Sigmoid colon (tissue), 7 donors: Measurements from ENCODE around the gene TESMIN. TPM values are rescaled to one million over a fixed set of nuclear protein-coding genes. Genes with fewer than 3 reads are reported as not detected.

Source experiments
- DNase-seq: peaks from one replicate; pipeline ENCODE4 v3.0.0-alpha.2; 2019
- H3K27ac ChIP-seq, 4 donors: fragments of 200-600 bp; sonication (generic); one replicate each; pipeline ENCODE4 v1.5.1; 2016 to 2019; ENCODE audit warnings: mild to moderate bottlenecking in 1 of 4
- H3K27me3 ChIP-seq, 3 donors: fragments of 200-600 bp; sonication (generic); one replicate each; pipeline ENCODE4 v1.5.1; 2019; ENCODE audit warnings: mild to moderate bottlenecking in 1 of 3
- H3K36me3 ChIP-seq, 4 donors: fragments of 200-600 bp; sonication (generic); one replicate each; pipeline ENCODE4 v1.5.1; 2016 to 2019
- H3K4me1 ChIP-seq, 4 donors: fragments of 200-600 bp; sonication (generic); one replicate each; pipeline ENCODE4 v1.5.1; 2017 to 2019
- H3K4me3 ChIP-seq, 4 donors: fragments of 200-600 bp; sonication (generic); one replicate each; pipeline ENCODE4 v1.5.1; 2017 to 2019; ENCODE audit warnings: mild to moderate bottlenecking in 2 of 4, moderate library complexity in 1 of 4
- H3K9me3 ChIP-seq, 4 donors: fragments of 200-600 bp in 3 of 4; sonication (generic) in 3 of 4; one replicate each; pipeline versions ENCODE4 v1.5.1 to v1.6.1; 2013 to 2019
- CTCF ChIP-seq, 4 experiments: fragments of 450-650 bp in 3 of 4; fragments of 200-600 bp in 1 of 4; IDR thresholded peaks; one replicate each; pipeline ENCODE4 v1.5.1; 2016 to 2019; ENCODE audit warnings: antibody characterized with exemption in 4 of 4, mild to moderate bottlenecking in 3 of 4, moderate library complexity in 2 of 4
- EP300 ChIP-seq, 4 donors: sonication (generic); formaldehyde crosslinking; IDR thresholded peaks; one replicate each; pipeline ENCODE4 v1.6.1; 2017; ENCODE audit warnings: antibody characterized with exemption in 4 of 4
- POLR2A ChIP-seq, 2 donors: fragments of 450-650 bp; IDR thresholded peaks; one replicate each; pipeline ENCODE4 v1.6.1; 2016; ENCODE audit warnings: antibody characterized with exemption in 2 of 2, mild to moderate bottlenecking in 2 of 2, moderate library complexity in 2 of 2
- POLR2AphosphoS5 ChIP-seq, 4 donors: sonication (generic); formaldehyde crosslinking; IDR thresholded peaks; one replicate each; pipeline ENCODE4 v1.6.1; 2017; ENCODE audit warnings: antibody characterized with exemption in 4 of 4
- WGBS, 2 donors: extraction: QIAGEN DNeasy Blood & Tissue Kit; methylation state at CpG; one replicate each; pipeline ENCODE4 v1.1.7; 2013; 5-methylcytosine and 5-hydroxymethylcytosine counted together
- intact Hi-C: fragments of 100-400 bp; cut with DNase I; formaldehyde crosslinking; loops from one replicate; pipeline ENCODE4 v1.15.1; 2023
- polyA plus RNA-seq, 3 donors: library from polyadenylated mRNA; stranded (reverse); fragments of 200-250 nt; gene quantifications; one replicate each; pipeline ENCODE4 v1.2.3, GENCODE V29; 2013
- total RNA-seq, 4 donors: library from RNA; depleted of rRNA; stranded (reverse); fragments of >200 nt; gene quantifications; one replicate each; pipeline ENCODE4 v1.1.0, GENCODE V29; 2016
- donor health status: healthy with polysubstance abuse.
- donor health status: Bipolar disorder and iron deficiency.
- donor health status: healthy.

TESMIN gene
- total and polyA plus RNA-seq, 7 donors = 2.3 to 6.3 (median 4.8) TPM; not detected in 4

GRCh38 chr11:68661697-68662603 lies 89.4 kb downstream of the TESMIN start:
- 81 to 85% methylated on average over 18 of the region's 18 CpGs for WGBS, 2 donors
- Histone ChIP-seq H3K27me3 (peaks cover 0 to 15% (median 0%) of the 10 kb centered on the region in 3 donors), H3K4me3 (no peak overlapping the region), H3K4me1 (peaks cover 0 to 6% (median 2%) of the 10 kb centered on the region in 4 donors), H3K9me3 (no peaks in the 10 kb centered on the region), H3K36me3 (no peaks in the 10 kb centered on the region), H3K27ac (no peak overlapping the region)
- TF ChIP-seq EP300 (IDR thresholded peaks at IDR 0.05) (no peak), CTCF (IDR thresholded peaks at IDR 0.05) (no peak), POLR2A (IDR thresholded peaks at IDR 0.05) (no peak), POLR2AphosphoS5 (IDR thresholded peaks at IDR 0.05) (no peak)
- peak; percentile 60 for DNase-seq
- intact Hi-C loops = no loop called here

GRCh38 chr11:68661014-68661413 lies 90.3 kb downstream of the TESMIN start:
- TF ChIP-seq POLR2A (IDR thresholded peaks at IDR 0.05) (no peak), CTCF (IDR thresholded peaks at IDR 0.05) (no peak), POLR2AphosphoS5 (IDR thresholded peaks at IDR 0.05) (no peak), EP300 (IDR thresholded peaks at IDR 0.05) (no peak)
- intact Hi-C loops = no loop called here
- peaks cover 0 to 6% (median 2%) of the 10 kb centered on the region in 4 donors for H3K4me1 ChIP-seq
- DNase-seq = no peak
- no peaks in the 10 kb centered on the region for H3K9me3 ChIP-seq
- H3K36me3 ChIP-seq = no peaks in the 10 kb centered on the region
- WGBS, 2 donors = 79 to 84% methylated on average over 15 of the region's 15 CpGs
- peaks cover 0 to 15% (median 0%) of the 10 kb centered on the region in 3 donors for H3K27me3 ChIP-seq
- H3K4me3 ChIP-seq = no peak overlapping the region
- no peak overlapping the region for H3K27ac ChIP-seq

- Histone ChIP-seq H3K9me3 (no peaks in the 10 kb centered on the region), H3K4me1 (peaks cover 0 to 6% (median 2%) of the 10 kb centered on the region in 4 donors), H3K36me3 (no peaks in the 10 kb centered on the region), H3K27me3 (peaks cover 0 to 15% (median 0%) of the 10 kb centered on the region in 3 donors), H3K4me3 (no peak overlapping the region), H3K27ac (no peak overlapping the region)
- TF ChIP-seq POLR2A (IDR thresholded peaks at IDR 0.05) (no peak), CTCF (IDR thresholded peaks at IDR 0.05) (no peak), EP300 (IDR thresholded peaks at IDR 0.05) (no peak), POLR2AphosphoS5 (IDR thresholded peaks at IDR 0.05) (no peak)
- 88 to 91% methylated on average over 18 of the region's 18 CpGs for WGBS, 2 donors
- DNase-seq = no peak
- intact Hi-C loops = no loop called here
Observed at GRCh38 chr11:68660066-68660810, 91.1 kb downstream of the TESMIN start.

- Histone ChIP-seq H3K27me3 (peaks cover 0 to 13% (median 0%) of the 10 kb centered on the region in 3 donors), H3K4me3 (no peak overlapping the region), H3K4me1 (peaks cover 0 to 6% (median 2%) of the 10 kb centered on the region in 4 donors), H3K9me3 (peaks cover 0 to 6% (median 1%) of the 10 kb centered on the region in 4 donors), H3K27ac (no peak overlapping the region), H3K36me3 (no peaks in the 10 kb centered on the region)
- WGBS, 2 donors = 60 to 74% methylated on average over 22 of the region's 22 CpGs
- DNase-seq = peak; percentile 78
- no peak for TF ChIP-seq POLR2AphosphoS5 (IDR thresholded peaks at IDR 0.05)
- no peak for TF ChIP-seq CTCF (IDR thresholded peaks at IDR 0.05)
- no peak for TF ChIP-seq POLR2A (IDR thresholded peaks at IDR 0.05)
- no peak for TF ChIP-seq EP300 (IDR thresholded peaks at IDR 0.05)
- intact Hi-C loops = no loop called here
Observed at GRCh38 chr11:68659158-68659921, 92.0 kb downstream of the TESMIN start.
